Upper lobe of right lung (tissue), 1 donor: ENCODE data around the gene CDC42EP3. TPM values are rescaled to one million over a fixed set of nuclear protein-coding genes. Genes with fewer than 3 reads are reported as not detected.

Source experiments
- ATAC-seq: fragments of 200-7000 bp; cut with Tn5 transposase; one replicate; pipeline ENCODE4 v1.9.1; 2020; ENCODE audit warnings: mild to moderate bottlenecking, moderate library complexity
- DNase-seq: peaks from one replicate; pipeline ENCODE4 v3.0.0-alpha.2; 2020
- H3K27ac ChIP-seq: fragments of 200-600 bp; one replicate; pipeline ENCODE4 v1.8.0; 2022
- H3K27me3 ChIP-seq: fragments of 200-600 bp; one replicate; pipeline ENCODE4 v1.8.0; 2022; ENCODE audit warnings: mild to moderate bottlenecking
- H3K36me3 ChIP-seq: fragments of 200-600 bp; one replicate; pipeline ENCODE4 v1.8.0; 2022
- H3K4me1 ChIP-seq: fragments of 200-600 bp; one replicate; pipeline ENCODE4 v1.8.0; 2022
- H3K4me3 ChIP-seq: fragments of 200-600 bp; one replicate; pipeline ENCODE4 v1.8.0; 2022; ENCODE audit warnings: mild to moderate bottlenecking
- H3K9me3 ChIP-seq: fragments of 200-600 bp; one replicate; pipeline ENCODE4 v1.8.0; 2022
- CTCF ChIP-seq: fragments of 200-600 bp; IDR thresholded peaks from one replicate; pipeline ENCODE4 v1.8.0; 2022; ENCODE audit warnings: antibody characterized with exemption
- intact Hi-C: fragments of 100-400 bp; cut with DNase I; formaldehyde crosslinking; loops from one replicate; pipeline ENCODE4 v1.11.0; 2022
- total RNA-seq: library from RNA; stranded (reverse); fragmentation: NEBNext Ultra II Directional; extraction: Animal tissue kit (Norgen Biotek cat#: 25700); gene quantifications from one replicate; pipeline ENCODE4 v1.2.1, GENCODE V29; 2021
- donor health status: DM: no; HTN: yes; CAD: no; lungs with severe emphysema.

Gene CDC42EP3
- total RNA-seq, 1 donor from 2014 or later = 71.1 TPM

- ATAC-seq (no peak), DNase-seq (no peak)
- no peak for TF ChIP-seq CTCF
- Histone ChIP-seq H3K4me3 (no peak overlapping the region), H3K36me3 (no peaks in the 10 kb centered on the region), H3K4me1 (peaks cover 9% of the 10 kb centered on the region), H3K9me3 (peaks cover 7% of the 10 kb centered on the region), H3K27ac (no peak overlapping the region), H3K27me3 (no peaks in the 10 kb centered on the region)
- intact Hi-C loops = no loop called here
Observed at GRCh38 chr2:37711831-37712230, 40.4 kb upstream of the CDC42EP3 start.

- DNase-seq (no peak), ATAC-seq (peak; percentile 91)
- intact Hi-C loops = no loop called here
Observed at GRCh38 chr2:37711308-37711731, 39.9 kb upstream of the CDC42EP3 start.

GRCh38 chr2:37709111-37709510 is 37.7 kb upstream of the CDC42EP3 start:
- no peaks in the 10 kb centered on the region for H3K36me3 ChIP-seq
- no peak for ATAC-seq
- no peak for TF ChIP-seq CTCF
- H3K4me1 ChIP-seq = peaks cover 9% of the 10 kb centered on the region
- H3K27me3 ChIP-seq = no peaks in the 10 kb centered on the region
- DNase-seq = no peak
- H3K27ac ChIP-seq = no peak overlapping the region
- intact Hi-C loops = no loop called here
- no peaks in the 10 kb centered on the region for H3K9me3 ChIP-seq
- no peak overlapping the region for H3K4me3 ChIP-seq

More at GRCh38 chr2:37711308-37711731, 39.9 kb upstream of the CDC42EP3 start:
- TF ChIP-seq CTCF = no peak
- no peak overlapping the region for H3K27ac ChIP-seq
- H3K36me3 ChIP-seq = no peaks in the 10 kb centered on the region
- no peak overlapping the region for H3K4me3 ChIP-seq
- no peaks in the 10 kb centered on the region for H3K27me3 ChIP-seq
- peaks cover 9% of the 10 kb centered on the region for H3K4me1 ChIP-seq
- peaks cover 7% of the 10 kb centered on the region for H3K9me3 ChIP-seq

- ATAC-seq (no peak), DNase-seq (no peak)
- TF ChIP-seq CTCF = no peak
- intact Hi-C loops = no loop called here
- Histone ChIP-seq H3K36me3 (no peaks in the 10 kb centered on the region), H3K27me3 (no peaks in the 10 kb centered on the region), H3K9me3 (no peaks in the 10 kb centered on the region), H3K4me3 (no peak overlapping the region), H3K27ac (no peak overlapping the region), H3K4me1 (peaks cover 9% of the 10 kb centered on the region)
Observed at GRCh38 chr2:37708146-37708545, 36.7 kb upstream of the CDC42EP3 start.

GRCh38 chr2:37707393-37707792 is 36.0 kb upstream of the CDC42EP3 start:
- no peak for ATAC-seq
- TF ChIP-seq CTCF = no peak
- DNase-seq = no peak
- intact Hi-C loops = no loop called here
- no peaks in the 10 kb centered on the region for H3K36me3 ChIP-seq
- H3K27me3 ChIP-seq = no peaks in the 10 kb centered on the region
- no peak overlapping the region for H3K4me3 ChIP-seq
- no peak overlapping the region for H3K27ac ChIP-seq
- peaks cover 9% of the 10 kb centered on the region for H3K4me1 ChIP-seq
- H3K9me3 ChIP-seq = no peaks in the 10 kb centered on the region
